ENCODE results near the gene CLK1. TPM values are rescaled to one million over a fixed set of nuclear protein-coding genes. Genes with fewer than 3 reads are reported as not detected.

Gene CLK1
- total RNA-seq, result 33.2 and 40.5 TPM in 2 replicates

DNA sequence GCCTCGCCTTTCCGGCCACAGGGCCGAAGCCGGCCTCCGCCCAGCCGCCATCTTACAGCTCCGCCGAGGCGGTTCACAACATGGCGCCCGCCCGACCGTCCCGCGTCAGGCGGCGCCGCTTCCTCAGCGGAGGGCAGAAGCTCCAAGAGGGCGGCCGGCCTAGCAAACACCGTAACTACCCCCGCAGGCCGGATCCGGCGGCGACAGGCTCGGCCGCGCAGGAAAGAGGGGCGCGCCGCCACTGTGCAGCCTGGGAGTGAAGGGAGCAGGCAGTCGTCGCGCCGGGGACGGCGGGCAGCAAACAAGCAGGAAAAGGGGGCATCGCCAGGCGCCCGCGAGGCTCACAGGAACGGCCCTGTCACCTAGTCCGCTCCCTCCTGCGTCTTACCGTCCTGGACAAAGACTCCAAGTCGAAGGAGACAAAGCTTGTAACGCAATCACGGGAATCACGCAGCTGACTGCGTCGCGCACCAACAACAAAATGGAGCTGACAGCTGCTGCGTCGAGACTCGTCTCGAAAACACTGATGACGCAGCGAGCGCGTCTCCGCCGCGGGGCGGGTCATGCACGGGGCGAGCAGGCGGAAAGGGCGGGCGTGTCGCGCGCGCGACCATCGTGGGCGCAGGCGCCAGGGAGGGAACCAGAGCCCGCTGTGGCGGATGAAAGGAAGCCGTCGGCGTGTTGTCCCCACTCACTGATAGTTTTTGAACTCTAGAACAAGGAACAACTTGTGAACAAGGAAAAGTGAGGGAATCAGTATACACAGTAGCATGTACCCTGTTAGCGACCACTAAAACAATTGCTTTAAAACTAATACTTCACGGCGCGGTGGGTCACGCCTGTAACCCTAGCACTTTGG, at the start of gene CLK1:
TSS of gene CLK1 (minus strand) at position 483 of the 859 bp plus-strand sequence. CDS start 2,796 bp downstream, outside the sequence.

DNA sequence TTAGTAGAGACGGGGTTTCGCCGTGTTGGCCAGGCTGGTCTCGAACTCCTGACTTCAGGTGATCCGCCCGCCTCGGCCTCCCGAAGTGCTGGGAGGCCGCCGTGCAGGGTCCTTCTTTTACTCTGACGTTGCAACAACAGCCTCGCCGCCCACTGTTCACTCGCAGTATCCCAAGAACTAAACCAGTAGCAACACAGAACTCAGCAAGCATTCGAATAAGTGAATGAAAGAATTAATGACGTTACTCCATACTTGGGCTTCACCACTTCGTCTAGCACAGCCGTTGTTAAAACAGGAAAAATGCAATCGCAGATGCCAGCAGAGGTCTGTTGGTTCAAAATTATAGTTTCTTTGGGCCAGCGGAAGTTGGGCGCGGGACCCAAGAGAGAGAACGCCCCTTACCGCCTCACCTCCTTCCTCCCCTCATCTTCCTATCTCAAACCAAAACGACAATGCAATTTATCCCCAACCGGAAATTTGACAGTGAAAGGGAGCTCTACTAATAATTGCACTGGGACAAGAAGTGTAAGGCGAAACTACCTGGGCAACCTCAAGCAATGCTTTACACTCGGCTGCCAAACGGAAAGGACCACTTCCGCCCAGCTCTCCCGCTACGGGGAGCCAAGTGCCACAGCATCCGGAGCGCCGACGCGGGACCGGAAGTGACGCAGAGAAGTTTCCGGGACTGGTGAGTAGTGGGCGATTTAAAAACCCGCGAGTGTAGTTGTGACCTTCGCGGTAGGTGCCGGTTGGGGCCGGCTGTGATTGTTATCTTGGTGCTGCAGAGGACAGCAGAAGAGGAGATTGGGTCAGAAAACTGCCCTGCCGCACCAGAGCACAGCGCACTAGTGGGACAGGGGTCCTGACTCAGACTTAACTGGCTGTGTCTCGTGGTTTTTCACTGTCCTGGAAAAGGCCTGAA, 24.5 kb upstream of the CLK1 start, which contains the start of the genes NIF3L1 and PPIL3:
TSS of gene NIF3L1 (plus strand) at position 668 of the 922 bp plus-strand sequence. CDS start 2,573 bp downstream, outside the sequence.
TSS of gene PPIL3 (minus strand) at position 374 of the 922 bp plus-strand sequence. CDS start 1,462 bp downstream, outside the sequence.

DNA sequence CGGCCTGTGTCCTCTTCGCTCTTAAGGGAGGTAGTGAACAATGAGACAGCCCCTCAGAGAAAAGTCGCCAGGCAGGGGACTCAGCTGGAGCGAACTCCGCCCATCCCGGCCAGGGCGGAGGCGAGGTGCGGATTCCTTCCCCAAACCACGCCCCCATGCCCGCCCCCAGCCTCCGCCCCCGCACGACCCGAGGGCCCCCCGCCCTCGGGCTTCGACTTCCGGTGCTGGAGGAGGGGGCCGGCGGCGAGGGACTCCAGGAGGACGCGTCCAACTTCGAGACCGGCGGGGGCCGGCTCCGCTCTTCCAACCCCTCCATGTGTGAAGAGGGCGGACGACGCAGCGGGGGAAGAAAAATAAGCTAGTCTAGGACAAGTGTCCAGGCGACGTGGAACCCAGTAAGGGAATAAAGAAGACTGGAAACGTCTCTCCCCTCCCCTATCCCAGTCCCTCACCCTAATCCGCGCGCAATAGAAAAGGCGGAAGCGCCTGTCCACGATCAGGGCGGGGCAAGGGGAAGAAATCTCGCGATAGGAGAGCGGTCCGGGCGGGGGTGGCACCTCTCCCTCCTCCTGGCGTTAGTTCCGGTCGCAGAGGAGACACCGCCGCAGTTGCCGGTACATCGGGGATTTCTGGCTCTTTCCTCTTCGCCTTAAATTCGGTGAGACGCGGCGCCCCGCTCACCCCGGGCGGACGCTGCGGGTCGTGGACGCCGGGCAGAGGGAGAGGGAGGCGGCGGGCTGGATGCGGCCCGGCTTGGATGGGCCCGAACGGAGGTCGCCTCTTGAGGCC, 52.9 kb downstream of the CLK1 start, which contains the start of gene BZW1:
TSS of gene BZW1 (plus strand) at position 578 of the 789 bp plus-strand sequence. CDS start 1,308 bp downstream, outside the sequence.

Other genes starting within 250 kb of the CLK1 start
- gene BZW1, start 52.7 kb downstream of the CLK1 start, total RNA-seq, result 454 and 468 TPM in 2 replicates
- gene PPIL3, start 24.4 kb upstream of the CLK1 start, total RNA-seq, result 44.1 and 46.4 TPM in 2 replicates
- 15.3 and 20.3 TPM in 2 replicates for gene NIF3L1, start 24.7 kb upstream of the CLK1 start, total RNA-seq
- 5.4 and 6.3 TPM in 2 replicates for gene ORC2, start 99.0 kb upstream of the CLK1 start, total RNA-seq
- 2.9 and 3.2 TPM in 2 replicates for gene HYCC2, start 207.0 kb upstream of the CLK1 start, total RNA-seq
- gene NDUFB3, start 207.3 kb upstream of the CLK1 start, total RNA-seq, result 69.7 and 70.6 TPM in 2 replicates